Muscle of leg (tissue), 11 donors: Measurements from ENCODE around the gene ALDH1A1. TPM values are rescaled to one million over a fixed set of nuclear protein-coding genes. Genes with fewer than 3 reads are reported as not detected.
A peak's percentile ranks its signal among the peaks of the same experiment; 100 is the strongest.

ENCODE experiments used
- DNase-seq: peaks from one replicate; pipeline ENCODE4 v3.0.0; 2013
- H3K27ac ChIP-seq: one replicate; pipeline ENCODE4 v1.5.1; 2013; ENCODE audit warnings: mild to moderate bottlenecking, low read length, control low read depth
- H3K27me3 ChIP-seq: one replicate; pipeline ENCODE4 v1.6.1; 2013; ENCODE audit warnings: low read length; ENCODE audit not compliant: control insufficient read depth, insufficient read depth
- H3K36me3 ChIP-seq: one replicate; pipeline ENCODE4 v1.6.1; 2013; ENCODE audit warnings: low read length; ENCODE audit not compliant: control insufficient read depth, insufficient read depth
- H3K4me1 ChIP-seq: one replicate; pipeline ENCODE4 v1.6.1; 2013; ENCODE audit warnings: low read length; ENCODE audit not compliant: control insufficient read depth, insufficient read depth
- H3K4me3 ChIP-seq: one replicate; pipeline ENCODE4 v1.5.1; 2013; ENCODE audit warnings: low read length, control low read depth
- H3K9me3 ChIP-seq: replicated peaks from 2 replicates; pipeline ENCODE4 v1.6.1; 2013; ENCODE audit warnings: low read depth, low read length; ENCODE audit not compliant: control insufficient read depth
- WGBS: methylation state at CpG from one replicate; pipeline ENCODE4 v1.1.5; 2013; ENCODE audit warnings: missing lambda C conversion rate; ENCODE audit not compliant: insufficient coverage; 5-methylcytosine and 5-hydroxymethylcytosine counted together
- polyA plus RNA-seq, 8 donors: library from polyadenylated mRNA; unstranded; fragments of 120-200 nt; gene quantifications; one replicate each; pipeline versions ENCODE4 v1.2.1 to v1.2.3, GENCODE V29; 2013; ENCODE audit warnings: inconsistent platforms in 1 of 8, low replicate concordance in 1 of 8; ENCODE audit not compliant: insufficient read length in 8 of 8, insufficient read depth in 1 of 8
- total RNA-seq: library from RNA; stranded (reverse); fragments of 120-200 nt; gene quantifications from one replicate; pipeline ENCODE4 v1.2.4, GENCODE V29; 2013

ALDH1A1 gene
- total and polyA plus RNA-seq, 9 donors, result 16.7 to 38.0 (median 31.7) TPM

- Histone ChIP-seq H3K36me3 (no peaks in the 10 kb centered on the region), H3K4me3 (no peak overlapping the region), H3K9me3 (no peaks in the 10 kb centered on the region), H3K4me1 (no peaks in the 10 kb centered on the region), H3K27me3 (no peaks in the 10 kb centered on the region), H3K27ac (no peak overlapping the region)
- WGBS, result 95% methylated on average over 2 of the region's 4 CpGs
- DNase-seq, result no peak
These were observed 18.9 kb downstream of the ALDH1A1 start for GRCh38 chr9:72933730-72934665.

DNA sequence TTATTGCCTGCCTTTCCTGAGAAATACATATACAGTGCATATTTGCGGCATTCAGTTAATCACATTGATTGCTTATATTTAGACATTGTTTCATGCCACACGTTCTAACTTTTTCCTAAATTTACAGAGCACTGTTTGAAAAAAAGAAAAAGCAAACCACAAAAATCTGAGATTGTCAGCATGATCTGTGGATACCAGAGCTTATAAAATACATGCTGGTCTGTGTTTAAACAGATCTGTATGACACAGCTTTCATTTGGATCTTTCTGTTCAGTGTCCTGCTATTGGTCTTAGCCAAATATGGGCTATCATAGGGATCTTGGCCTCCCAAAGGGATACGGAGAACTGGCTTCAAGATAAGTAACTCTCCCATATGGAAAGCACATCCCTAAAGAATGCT lies 20.2 kb downstream of the ALDH1A1 start:
- Histone ChIP-seq H3K27me3 (no peaks in the 10 kb centered on the region), H3K36me3 (no peaks in the 10 kb centered on the region), H3K4me3 (no peak overlapping the region), H3K4me1 (no peaks in the 10 kb centered on the region), H3K27ac (no peak overlapping the region), H3K9me3 (no peaks in the 10 kb centered on the region)
- no CpG with 5 or more reads among the region's 3 CpGs for WGBS
- DNase-seq, result no peak

- Histone ChIP-seq H3K9me3 (no peaks in the 10 kb centered on the region), H3K27ac (no peak overlapping the region), H3K4me1 (no peaks in the 10 kb centered on the region), H3K4me3 (no peak overlapping the region), H3K36me3 (no peaks in the 10 kb centered on the region), H3K27me3 (no peaks in the 10 kb centered on the region)
- no peak for DNase-seq
These were observed 21.0 kb downstream of the ALDH1A1 start for GRCh38 chr9:72931897-72932296.

GRCh38 chr9:72931437-72931836 lies 21.4 kb downstream of the ALDH1A1 start:
- DNase-seq, result no peak
- Histone ChIP-seq H3K27me3 (no peaks in the 10 kb centered on the region), H3K36me3 (no peaks in the 10 kb centered on the region), H3K4me1 (no peaks in the 10 kb centered on the region), H3K27ac (no peak overlapping the region), H3K9me3 (no peaks in the 10 kb centered on the region), H3K4me3 (no peak overlapping the region)
- no CpG with 5 or more reads among the region's 1 CpG for WGBS

DNA sequence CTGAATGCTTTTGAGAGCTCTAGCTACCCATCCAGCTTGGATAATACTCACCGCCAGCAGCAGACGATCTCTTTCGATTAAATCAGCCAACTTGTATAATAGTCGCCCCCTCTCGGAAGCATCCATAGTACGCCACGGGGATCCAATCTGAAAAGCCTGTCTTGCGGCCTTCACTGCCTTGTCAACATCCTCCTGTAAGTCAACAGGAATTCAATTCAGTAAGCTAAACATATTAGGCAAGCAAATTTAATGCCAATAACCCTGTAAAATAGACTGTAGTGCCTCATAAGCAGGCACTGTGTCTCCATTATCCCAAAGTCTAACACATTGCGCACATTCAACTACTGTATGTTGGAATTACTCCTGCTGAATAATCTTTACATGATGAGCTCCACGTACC lies 22.0 kb downstream of the ALDH1A1 start:
- 85% methylated on average over 8 of the region's 10 CpGs for WGBS
- DNase-seq, result no peak
- no peaks in the 10 kb centered on the region for H3K4me1 ChIP-seq
- no peak overlapping the region for H3K4me3 ChIP-seq
- H3K9me3 ChIP-seq, result no peaks in the 10 kb centered on the region
- no peaks in the 10 kb centered on the region for H3K36me3 ChIP-seq
- no peaks in the 10 kb centered on the region for H3K27me3 ChIP-seq
- no peak overlapping the region for H3K27ac ChIP-seq

DNA sequence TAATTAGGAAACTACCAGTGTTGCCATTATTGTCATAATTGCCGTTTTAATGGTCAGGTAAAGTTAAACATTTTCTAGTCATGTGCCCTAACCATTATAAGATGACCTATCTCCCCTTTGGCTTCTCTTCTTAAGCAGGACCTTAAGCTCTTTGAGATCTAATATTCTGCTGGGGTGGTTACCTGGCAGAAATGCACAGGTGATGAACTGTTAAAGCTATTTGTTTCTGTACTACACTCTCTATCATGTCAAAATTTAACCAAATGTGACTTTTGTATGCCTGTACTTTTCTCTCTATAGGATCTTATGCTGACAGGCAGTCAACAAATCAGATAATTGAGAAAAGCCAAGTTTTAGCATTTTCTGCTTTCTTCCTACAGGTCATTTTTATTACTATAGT lies 23.3 kb downstream of the ALDH1A1 start:
- WGBS, result no CpG with 5 or more reads among the region's 1 CpG
- H3K27ac ChIP-seq, result no peak overlapping the region

GRCh38 chr9:72928042-72928507 lies 24.8 kb downstream of the ALDH1A1 start:
- no peak for DNase-seq
- no CpG with 5 or more reads among the region's 4 CpGs for WGBS
- H3K9me3 ChIP-seq, result no peaks in the 10 kb centered on the region
- H3K27ac ChIP-seq, result no peak overlapping the region
- no peaks in the 10 kb centered on the region for H3K27me3 ChIP-seq
- H3K4me3 ChIP-seq, result no peak overlapping the region
- no peaks in the 10 kb centered on the region for H3K36me3 ChIP-seq
- peaks cover 2% of the 10 kb centered on the region for H3K4me1 ChIP-seq

More for the DNA sequence above, 23.3 kb downstream of the ALDH1A1 start:
- no peak overlapping the region for H3K4me3 ChIP-seq
- H3K9me3 ChIP-seq, result no peaks in the 10 kb centered on the region
- DNase-seq, result no peak
- no peaks in the 10 kb centered on the region for H3K27me3 ChIP-seq
- peaks cover 2% of the 10 kb centered on the region for H3K4me1 ChIP-seq
- H3K36me3 ChIP-seq, result no peaks in the 10 kb centered on the region

- Histone ChIP-seq H3K4me3 (no peak overlapping the region), H3K9me3 (no peaks in the 10 kb centered on the region), H3K36me3 (no peaks in the 10 kb centered on the region), H3K4me1 (peaks cover 2% of the 10 kb centered on the region), H3K27ac (no peak overlapping the region), H3K27me3 (no peaks in the 10 kb centered on the region)
- no peak for DNase-seq
- no CpG with 5 or more reads among the region's 1 CpG for WGBS
These were observed 26.3 kb downstream of the ALDH1A1 start for GRCh38 chr9:72926506-72926905.

DNA sequence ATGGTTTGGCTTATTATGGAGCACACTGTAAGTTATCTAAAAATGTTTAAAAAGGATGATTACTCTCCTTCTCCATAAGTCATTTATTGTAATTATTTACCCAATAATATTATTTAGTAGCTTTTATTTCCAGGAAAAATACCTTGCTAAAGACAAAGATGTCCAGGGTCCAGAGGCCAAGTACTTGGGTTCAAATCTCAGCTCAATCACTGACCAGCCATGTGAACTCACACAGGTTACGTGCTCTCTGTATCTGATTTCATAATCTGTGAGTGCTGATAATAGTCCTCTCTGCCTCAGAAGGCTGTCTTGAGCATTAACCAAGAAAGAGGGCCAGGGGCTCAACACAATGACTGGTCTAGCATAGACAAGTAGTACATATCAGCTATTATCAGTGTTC lies 27.0 kb downstream of the ALDH1A1 start:
- Histone ChIP-seq H3K9me3 (no peaks in the 10 kb centered on the region), H3K27ac (no peak overlapping the region), H3K4me3 (no peak overlapping the region), H3K4me1 (peaks cover 2% of the 10 kb centered on the region), H3K27me3 (no peaks in the 10 kb centered on the region), H3K36me3 (no peaks in the 10 kb centered on the region)
- DNase-seq, result no peak
- no CpG with 5 or more reads among the region's 1 CpG for WGBS

GRCh38 chr9:72925126-72925789 lies 27.6 kb downstream of the ALDH1A1 start:
- Histone ChIP-seq H3K4me1 (peaks cover 2% of the 10 kb centered on the region), H3K9me3 (no peaks in the 10 kb centered on the region), H3K4me3 (no peak overlapping the region), H3K27me3 (no peaks in the 10 kb centered on the region), H3K36me3 (no peaks in the 10 kb centered on the region), H3K27ac (no peak overlapping the region)
- WGBS, result no CpG with 5 or more reads among the region's 6 CpGs
- peak; percentile 56 for DNase-seq
